GM18873 (cell line): ENCODE data around the gene ASTL.
"Not testable (repeated sequence)": the region's sequence is repeated elsewhere in the genome, so short reads cannot be mapped to it uniquely, and the experiment has no call there.

ENCODE experiments used
- ATAC-seq: cut with Tn5 transposase; IDR thresholded peaks from one replicate; pipeline ENCODE4 v1.9.1; 2021; ENCODE audit warnings: mild to moderate bottlenecking, moderate library complexity, moderate number of reproducible peaks; ENCODE audit not compliant: unreplicated experiment, low FRiP score

Gene ASTL

GRCh38 chr2:96088340-96089335 lies 49.7 kb downstream of the ASTL start:
- ATAC-seq: no peak

GRCh38 chr2:96087130-96087529 lies 51.2 kb downstream of the ASTL start:
- ATAC-seq: no peak

GRCh38 chr2:96085541-96086355 lies 52.6 kb downstream of the ASTL start:
- no peak for ATAC-seq

- not testable (repeated sequence) for ATAC-seq
Measured at GRCh38 chr2:96084858-96085518, 53.3 kb downstream of the ASTL start.

- no peak for ATAC-seq
Measured at GRCh38 chr2:96083989-96084857, 54.1 kb downstream of the ASTL start.

GRCh38 chr2:96083064-96083939 lies 55.0 kb downstream of the ASTL start:
- no peak for ATAC-seq

- no peak for ATAC-seq
Measured at GRCh38 chr2:96082211-96083063, 55.9 kb downstream of the ASTL start.

GRCh38 chr2:96081042-96081441 lies 57.3 kb downstream of the ASTL start:
- no peak for ATAC-seq

- ATAC-seq: no peak
Measured at GRCh38 chr2:96075199-96075771, 63.0 kb downstream of the ASTL start.

GRCh38 chr2:96074156-96074555 lies 64.1 kb downstream of the ASTL start:
- ATAC-seq: no peak

- no peak for ATAC-seq
Measured at GRCh38 chr2:96073170-96073775, 65.0 kb downstream of the ASTL start.
